HG03520 (cell line): ENCODE measurements around the gene FAM3B.
"Not testable (repeated sequence)": the region's sequence is repeated elsewhere in the genome, so short reads cannot be mapped to it uniquely, and the experiment has no call there.

Experiments used
- ATAC-seq: cut with Tn5 transposase; IDR thresholded peaks from one replicate; pipeline ENCODE4 v1.9.1; 2021; ENCODE audit warnings: mild to moderate bottlenecking, moderate library complexity; ENCODE audit not compliant: unreplicated experiment

FAM3B gene, protein sequence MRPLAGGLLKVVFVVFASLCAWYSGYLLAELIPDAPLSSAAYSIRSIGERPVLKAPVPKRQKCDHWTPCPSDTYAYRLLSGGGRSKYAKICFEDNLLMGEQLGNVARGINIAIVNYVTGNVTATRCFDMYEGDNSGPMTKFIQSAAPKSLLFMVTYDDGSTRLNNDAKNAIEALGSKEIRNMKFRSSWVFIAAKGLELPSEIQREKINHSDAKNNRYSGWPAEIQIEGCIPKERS

DNA sequence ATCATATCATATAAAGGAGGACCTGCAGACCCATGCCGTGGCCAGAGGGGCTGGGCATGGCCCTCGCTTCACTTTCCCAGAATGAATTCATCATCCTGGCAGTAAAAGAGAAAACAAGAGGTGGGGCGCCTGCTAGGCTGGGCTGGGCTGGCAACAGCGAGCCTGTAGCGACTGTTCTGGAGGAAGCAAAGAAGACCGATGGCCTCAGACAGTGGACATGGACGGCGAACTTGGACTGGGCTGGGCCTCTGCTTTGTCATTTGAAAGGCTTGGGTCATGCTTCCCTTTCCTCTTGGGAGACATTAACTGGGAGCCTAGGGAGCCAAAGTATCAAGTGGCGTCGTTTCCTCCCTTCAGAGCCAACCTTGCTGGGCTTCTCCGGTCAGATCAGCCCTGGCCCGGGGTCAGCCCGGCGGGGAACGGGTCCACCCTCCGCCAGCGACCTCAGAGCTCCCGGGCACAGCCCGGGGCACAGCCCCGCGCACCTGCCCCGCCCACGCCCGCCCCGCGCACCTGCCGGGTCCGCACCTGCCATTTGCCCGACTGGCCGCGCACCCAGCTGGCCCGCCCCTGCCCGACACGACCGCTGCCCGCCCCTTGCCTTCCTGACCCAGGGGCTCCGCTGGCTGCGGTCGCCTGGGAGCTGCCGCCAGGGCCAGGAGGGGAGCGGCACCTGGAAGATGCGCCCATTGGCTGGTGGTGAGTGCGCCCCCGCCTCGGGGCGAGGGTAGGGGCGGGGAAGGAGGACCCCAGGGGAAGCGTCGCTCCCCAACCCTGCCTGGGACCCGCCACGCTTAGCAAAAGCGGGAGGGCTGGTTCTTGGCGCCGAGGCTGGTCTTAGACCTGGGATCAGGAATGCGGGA lies at the start of gene FAM3B:
FAM3B (plus strand) TSS at position 602 of the 863 bp plus-strand sequence; CDS start at position 681, 79 bp downstream.
- no peak for ATAC-seq

- ATAC-seq, result no peak
Observed at GRCh38 chr21:41267346-41267745, 49.3 kb upstream of the FAM3B start.

DNA sequence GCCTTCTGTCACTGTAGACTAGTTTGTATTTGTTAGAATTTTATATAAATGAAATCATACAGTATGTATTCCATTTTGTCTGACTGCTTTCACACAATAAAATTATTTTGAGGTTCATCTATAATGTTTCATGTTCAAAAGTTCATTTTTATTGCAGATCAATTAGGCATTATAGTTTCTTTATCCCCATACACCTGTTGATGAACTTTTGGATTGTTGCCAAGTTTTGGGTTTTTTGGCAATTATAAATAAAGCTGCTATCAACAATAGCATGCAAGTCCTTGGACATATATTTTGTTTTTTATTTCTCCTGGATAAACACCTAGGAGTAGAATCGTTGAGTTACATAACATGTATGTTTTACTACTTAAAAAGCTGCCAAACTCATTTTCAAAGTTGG lies 47.1 kb upstream of the FAM3B start:
- ATAC-seq, result no peak

- ATAC-seq, result no peak
Observed at GRCh38 chr21:41277196-41277595, 39.4 kb upstream of the FAM3B start.

- ATAC-seq, result no peak
Observed at GRCh38 chr21:41277846-41278245, 38.8 kb upstream of the FAM3B start.

- no peak for ATAC-seq
Observed at GRCh38 chr21:41280115-41280919, 36.3 kb upstream of the FAM3B start.

DNA sequence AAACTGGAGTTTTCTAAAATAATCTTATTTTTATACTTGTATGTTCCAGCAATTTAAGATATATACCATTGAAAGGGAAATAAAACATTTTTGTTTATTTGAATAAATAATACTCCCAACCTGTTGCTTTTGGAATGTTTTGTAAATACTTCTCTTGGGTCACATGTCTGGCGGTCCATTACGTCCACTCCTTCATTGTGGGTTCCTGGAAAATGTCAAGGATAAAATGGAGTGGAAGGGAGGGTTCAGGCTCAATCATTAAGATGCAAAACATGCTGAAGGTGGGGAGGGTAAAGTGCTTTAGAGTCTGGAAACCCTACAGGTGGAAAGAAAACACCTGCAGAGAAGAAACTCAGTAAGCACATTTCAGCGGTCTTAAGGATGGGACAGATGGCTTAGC lies 34.2 kb upstream of the FAM3B start:
- no peak for ATAC-seq

DNA sequence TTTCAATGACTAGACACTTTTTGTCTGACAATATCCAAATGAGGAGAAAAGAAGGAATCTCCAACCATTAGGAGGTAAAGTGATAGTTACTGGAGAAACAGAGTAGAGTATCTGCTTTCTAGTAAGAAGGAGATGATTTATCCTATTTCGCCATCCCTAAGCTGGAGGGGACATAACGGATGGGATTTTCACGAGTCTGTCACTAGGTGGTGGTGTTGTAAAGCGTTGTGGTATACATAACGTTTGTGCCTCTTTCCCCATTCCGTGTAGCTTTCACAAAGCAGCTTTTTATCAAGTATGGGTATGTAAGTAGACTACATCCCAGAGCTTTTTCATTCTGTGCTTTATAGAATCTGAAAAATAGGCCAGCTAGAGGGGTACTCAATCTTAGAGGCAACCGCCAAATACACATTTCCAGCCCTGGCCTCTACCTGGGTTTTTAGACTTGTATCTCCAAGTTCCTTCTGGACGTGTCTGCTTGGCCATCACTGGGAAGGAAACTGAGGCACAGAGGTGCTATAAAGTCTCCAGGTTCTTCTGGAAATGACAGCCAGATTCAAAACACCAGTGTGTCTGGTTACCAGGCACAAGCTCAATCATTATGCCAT lies 33.3 kb upstream of the FAM3B start:
- no peak for ATAC-seq

DNA sequence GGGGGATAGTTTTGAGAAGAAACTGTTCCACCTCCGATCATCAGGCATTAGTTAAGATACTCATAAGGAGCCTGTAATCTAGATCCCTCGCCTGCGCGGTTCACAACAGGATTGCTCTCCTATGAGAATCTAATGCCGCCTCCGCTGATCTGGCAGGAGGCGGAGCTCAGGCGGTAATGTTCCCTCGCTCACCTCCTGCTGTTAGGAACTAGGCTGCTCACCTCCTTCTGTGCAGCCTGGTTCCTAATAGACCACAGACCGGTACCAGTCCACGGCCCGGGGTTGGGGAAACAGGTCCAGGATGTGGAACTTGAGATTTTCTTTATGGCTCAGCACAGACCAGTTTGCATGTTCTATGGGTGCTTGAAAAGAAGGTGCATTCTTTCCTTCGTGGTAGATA lies 27.2 kb upstream of the FAM3B start:
- no peak for ATAC-seq

GRCh38 chr21:41290106-41290799 lies 26.3 kb upstream of the FAM3B start:
- ATAC-seq, result no peak

- no peak for ATAC-seq
Observed at GRCh38 chr21:41294548-41295231, 21.9 kb upstream of the FAM3B start.

DNA sequence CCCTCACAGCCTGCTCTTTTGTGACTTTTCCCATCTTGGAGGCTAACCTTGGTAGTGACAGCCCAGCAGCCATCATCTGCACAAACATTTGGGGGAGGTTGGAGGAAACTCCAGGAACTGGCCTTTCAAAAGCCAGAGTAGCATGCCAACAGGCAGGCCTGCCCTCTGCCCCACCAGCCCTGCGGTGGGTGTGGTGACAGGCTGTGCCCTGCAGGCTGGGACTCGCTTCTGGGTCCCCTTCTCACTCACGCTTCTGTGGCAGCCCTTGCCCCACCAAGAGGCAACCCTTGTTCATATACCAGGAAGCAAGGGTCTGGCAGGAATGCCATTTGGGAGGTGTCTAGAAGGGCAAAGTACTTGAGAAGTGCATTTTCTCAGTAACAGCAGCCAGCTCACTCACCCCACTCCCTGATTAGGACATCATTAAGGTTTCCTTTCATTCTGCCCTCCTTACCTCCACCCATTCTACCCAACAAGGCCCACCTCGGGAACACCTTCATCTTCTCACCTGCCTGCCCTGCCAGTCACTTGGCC lies 20.8 kb upstream of the FAM3B start:
- no peak for ATAC-seq

GRCh38 chr21:41302976-41303375 lies 13.6 kb upstream of the FAM3B start:
- no peak for ATAC-seq

- no peak for ATAC-seq
Observed at GRCh38 chr21:41304068-41304720, 12.4 kb upstream of the FAM3B start.

DNA sequence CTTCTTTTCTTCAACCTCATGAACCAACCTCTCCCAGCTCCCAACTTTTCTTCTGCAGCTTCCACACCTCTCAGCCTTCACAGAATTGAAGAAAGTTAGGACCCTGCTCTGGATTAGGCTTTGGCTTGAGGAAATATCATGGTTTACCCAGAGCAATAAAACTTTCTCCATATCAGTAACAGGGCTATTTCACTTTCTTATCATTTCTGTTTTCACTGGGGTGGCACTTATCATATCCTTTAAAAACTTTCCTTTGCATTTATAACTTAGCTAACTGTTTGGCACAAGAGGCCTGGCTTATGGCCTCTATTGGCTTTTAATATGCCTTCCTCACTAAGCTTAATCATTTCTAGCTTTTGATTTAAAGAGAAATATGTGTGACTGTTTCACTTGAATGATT lies 9.4 kb upstream of the FAM3B start:
- no peak for ATAC-seq

DNA sequence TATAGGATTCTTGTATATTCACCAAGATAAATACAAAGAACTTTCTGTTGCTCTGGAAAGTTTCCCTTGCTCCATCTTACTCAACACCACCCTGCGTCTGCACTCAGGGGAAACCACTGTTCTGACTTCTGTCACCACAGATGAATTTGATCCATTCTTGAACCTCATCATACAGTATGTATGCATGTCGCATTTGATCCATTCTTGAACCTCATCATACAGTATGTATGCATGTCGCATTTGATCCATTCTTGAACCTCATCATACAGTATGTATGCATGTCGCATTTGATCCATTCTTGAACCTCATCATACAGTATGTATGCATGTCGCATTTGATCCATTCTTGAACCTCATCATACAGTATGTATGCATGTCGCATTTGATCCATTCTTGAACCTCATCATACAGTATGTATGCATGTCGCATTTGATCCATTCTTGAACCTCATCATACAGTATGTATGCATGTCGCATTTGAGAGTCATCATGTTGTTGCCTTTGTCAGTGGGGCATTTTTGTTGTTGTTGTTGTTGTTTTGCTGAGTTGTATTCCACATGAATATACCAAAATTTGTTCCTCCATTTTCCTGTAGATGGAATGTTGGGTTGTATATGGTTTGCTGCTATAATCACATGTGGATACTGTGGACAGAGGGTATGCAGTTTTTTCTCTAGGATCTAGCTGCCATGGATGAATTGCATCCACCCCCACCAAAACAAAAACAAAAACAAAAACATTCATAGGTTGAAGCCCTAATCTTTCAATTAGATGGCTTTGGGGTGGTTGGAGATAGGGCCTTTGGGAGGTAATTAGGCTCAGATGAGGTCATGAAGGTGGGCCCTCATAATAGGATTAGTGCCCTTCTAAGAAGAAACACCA lies 3.1 kb upstream of the FAM3B start:
- ATAC-seq, result not testable (repeated sequence)

DNA sequence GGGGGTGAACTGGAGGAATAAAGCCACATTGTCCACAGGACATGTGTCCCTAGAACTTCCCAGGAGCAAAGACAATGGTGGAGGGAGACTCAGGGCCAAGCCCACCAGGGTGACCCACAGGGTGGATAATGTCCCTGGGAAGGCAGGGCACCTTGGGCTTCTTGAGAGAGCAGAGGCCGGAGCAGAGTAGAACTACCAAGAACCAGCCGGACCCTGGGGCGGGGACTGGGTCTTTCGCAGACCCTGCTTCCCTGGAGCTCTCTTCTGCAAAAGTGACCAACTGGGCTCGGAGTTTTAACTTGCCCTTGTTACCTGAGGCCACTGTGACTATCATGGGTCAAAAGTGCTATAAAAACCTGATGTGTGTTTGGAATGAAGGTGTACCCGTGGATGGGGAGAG lies 875 bp upstream of the FAM3B start:
- ATAC-seq, result no peak

DNA sequence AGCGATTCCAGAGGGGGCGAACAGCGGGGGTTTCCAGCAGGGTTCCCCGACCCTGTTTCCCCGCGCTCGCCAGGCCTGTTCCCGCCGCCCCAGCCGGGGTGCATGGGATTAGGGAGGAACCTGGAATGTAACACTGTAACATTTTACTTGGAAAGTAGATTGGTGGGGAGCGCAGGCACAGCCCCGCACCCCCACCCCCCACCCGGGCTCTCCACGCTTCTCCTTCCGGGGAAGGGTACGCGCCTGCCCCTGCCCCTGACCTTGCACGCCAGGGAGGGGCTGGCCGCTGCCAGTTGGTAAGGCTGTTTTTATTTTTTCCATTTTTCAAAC lies 427 bp downstream of the FAM3B start:
- ATAC-seq, result no peak
